GM21825 (cell line): ENCODE results near the gene CELA3B.
"Not testable (repeated sequence)": the region's sequence is repeated elsewhere in the genome, so short reads cannot be mapped to it uniquely, and the experiment has no call there.

ENCODE experiments used
- ATAC-seq: cut with Tn5 transposase; IDR thresholded peaks from one replicate; pipeline ENCODE4 v1.9.1; 2021; ENCODE audit warnings: mild to moderate bottlenecking, moderate library complexity; ENCODE audit not compliant: unreplicated experiment

CELA3B gene

GRCh38 chr1:21974699-21975098 lies 2.1 kb upstream of the CELA3B start:
- ATAC-seq: not testable (repeated sequence)

- not testable (repeated sequence) for ATAC-seq
Observed at GRCh38 chr1:21975296-21975695, 1.5 kb upstream of the CELA3B start.

- ATAC-seq: not testable (repeated sequence)
Observed at GRCh38 chr1:21978209-21978608, 1.4 kb downstream of the CELA3B start.

DNA sequence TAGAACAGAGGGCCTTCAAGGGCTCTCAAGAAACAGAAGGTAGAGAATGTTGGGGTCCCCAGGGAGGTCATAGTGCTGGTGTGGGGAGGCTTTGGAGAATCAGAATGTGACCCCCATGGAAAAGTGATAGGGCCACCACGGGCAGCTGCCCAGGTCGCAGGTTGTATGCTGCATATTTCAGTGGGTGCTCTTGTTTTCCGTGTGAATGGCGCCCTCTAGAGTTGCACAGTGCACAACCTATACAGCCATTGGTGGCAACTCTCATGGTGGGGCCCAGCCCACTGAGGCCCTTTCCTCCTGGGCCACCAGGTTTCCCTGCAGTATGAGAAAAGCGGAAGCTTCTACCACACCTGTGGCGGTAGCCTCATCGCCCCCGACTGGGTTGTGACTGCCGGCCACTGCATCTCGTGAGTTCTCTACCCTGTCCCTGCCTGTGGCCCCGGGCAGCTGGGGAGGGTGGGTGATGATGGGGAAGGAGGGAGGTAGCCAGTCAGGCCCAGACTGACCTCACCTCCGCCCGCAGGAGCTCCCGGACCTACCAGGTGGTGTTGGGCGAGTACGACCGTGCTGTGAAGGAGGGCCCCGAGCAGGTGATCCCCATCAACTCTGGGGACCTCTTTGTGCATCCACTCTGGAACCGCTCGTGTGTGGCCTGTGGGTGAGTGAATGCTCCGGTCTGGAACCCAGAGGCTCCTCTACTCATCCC lies 3.8 kb downstream of the CELA3B start:
- ATAC-seq: not testable (repeated sequence)

DNA sequence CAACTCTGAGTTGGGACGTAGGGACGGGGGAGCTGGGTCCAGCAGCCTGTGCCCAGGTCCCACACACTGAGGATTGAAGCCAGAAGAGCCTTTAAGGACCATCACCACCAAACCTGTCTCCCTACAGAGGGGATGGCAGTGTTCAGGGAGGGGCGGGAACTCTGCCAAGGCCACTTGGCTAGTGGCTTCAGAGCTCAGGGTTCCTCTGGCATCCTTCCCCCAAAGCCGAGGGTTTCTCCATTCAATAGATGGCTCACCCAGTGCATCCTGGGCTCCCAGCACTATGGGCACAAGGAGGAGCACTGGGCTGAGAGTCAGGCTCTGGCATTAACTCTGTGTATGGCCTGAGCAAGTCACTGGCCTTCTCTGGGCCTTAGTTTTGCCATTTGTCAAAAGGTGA lies 4.4 kb downstream of the CELA3B start:
- not testable (repeated sequence) for ATAC-seq

DNA sequence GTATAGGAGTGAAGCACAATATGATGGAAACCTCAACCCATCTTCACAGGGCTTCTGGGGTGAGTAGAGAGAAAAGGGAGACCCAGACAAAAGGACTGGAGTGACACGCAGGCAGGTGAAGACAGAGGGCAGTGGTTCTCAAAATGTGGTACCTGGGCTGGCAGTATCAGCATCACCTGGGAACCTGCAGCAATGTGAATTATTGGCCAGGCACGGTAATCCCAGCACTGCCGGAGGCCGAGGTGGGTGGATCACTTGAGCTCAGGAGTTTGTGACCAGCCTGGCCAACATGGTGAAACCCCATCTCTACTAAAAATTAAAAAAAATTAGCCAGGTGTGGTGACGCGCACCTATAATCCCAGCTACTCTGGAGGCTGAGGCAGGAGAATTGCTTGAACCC lies 5.3 kb downstream of the CELA3B start:
- ATAC-seq: not testable (repeated sequence)

- not testable (repeated sequence) for ATAC-seq
Observed at GRCh38 chr1:21983539-21983938, 6.7 kb downstream of the CELA3B start.

- not testable (repeated sequence) for ATAC-seq
Observed at GRCh38 chr1:21985893-21986292, 9.1 kb downstream of the CELA3B start.

GRCh38 chr1:21986386-21986785 lies 9.6 kb downstream of the CELA3B start:
- ATAC-seq: not testable (repeated sequence)

DNA sequence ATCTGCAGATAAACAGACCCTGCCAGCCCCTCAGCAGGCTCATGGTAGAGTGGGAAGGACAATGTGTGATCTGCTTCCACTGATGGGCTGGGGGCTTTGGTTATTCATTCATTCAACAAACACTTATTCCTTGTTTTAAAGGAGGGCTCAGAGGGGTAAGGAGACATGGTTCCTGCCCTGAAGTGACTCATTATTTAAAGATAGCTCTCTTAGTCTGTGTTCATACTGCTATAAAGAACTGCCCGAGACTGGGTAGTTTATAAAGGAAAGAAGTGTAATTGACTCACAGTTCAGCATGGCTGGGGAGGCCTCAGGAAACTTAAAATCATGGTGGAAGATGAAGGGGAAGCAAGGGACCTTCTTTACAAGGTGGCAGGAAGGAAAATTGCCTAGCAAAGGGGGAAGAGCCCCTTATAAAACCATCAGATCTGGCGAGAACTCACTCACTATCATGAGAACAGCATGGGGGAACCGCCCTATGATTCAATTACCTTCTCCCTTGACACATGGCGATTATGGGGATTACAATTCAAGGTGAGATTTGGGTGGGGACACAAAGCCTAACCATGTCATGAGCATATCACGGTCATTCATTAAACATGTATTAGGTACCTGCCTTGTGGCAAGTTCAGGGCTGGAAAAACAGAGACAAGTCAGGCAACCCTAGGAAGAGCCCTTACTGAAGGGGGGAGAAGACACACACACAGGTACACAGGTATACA lies 13.0 kb downstream of the CELA3B start:
- ATAC-seq: not testable (repeated sequence)

DNA sequence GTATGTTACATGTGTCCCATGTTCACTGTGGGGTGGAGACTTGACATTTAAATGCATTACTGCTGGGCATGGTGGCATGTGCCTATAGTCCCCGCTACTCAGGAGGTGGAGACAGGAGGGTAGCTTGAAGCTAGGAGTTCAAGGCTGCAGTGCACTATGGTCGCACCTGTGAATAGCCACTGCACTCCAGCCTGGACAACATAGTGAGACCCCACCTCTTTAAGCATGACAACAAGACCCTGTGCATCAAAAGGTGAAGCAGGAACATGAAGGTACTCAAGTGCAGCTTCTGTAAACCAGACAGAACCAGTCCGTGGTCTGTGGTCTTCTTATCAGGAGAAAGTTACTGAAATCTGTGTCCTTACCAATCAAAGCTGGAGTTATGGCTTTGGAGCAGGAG lies 15.4 kb downstream of the CELA3B start:
- not testable (repeated sequence) for ATAC-seq

GRCh38 chr1:21994716-21995115 lies 17.9 kb downstream of the CELA3B start:
- not testable (repeated sequence) for ATAC-seq

GRCh38 chr1:21996663-21996970 lies 19.8 kb downstream of the CELA3B start:
- not testable (repeated sequence) for ATAC-seq

DNA sequence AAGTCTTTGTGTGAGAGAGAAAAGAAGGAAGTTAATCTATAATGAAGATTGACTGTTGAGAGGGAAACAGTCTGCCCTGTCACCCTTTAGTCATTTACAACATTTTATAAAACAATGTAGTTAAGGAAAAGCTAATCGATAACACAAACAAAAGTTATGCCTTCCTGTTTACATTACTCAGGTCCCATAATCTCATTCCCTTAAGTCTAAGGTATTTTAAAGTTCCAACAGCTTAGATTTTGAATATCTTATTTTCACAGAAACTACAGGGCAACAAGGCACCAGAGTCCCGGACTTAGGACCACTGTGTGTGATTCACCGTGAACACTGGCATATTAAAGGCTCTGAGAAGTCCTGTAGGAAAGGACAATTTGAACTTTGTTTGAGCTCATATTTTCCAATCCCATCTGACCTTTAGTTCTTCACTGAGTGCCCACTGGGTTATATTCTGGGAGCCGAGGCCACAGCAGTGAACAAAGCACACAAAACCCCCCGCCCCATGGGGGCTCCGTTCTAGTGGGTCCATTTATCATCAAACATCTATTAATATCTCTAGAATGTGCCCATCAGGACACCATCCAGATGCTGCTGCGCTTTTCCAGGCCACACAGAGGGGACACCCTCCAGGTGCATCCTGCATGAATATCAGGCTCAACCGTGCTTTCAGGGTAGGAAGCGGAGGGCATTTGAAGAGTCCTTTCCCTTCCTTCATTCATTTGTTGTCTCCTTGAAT lies 21.2 kb downstream of the CELA3B start:
- not testable (repeated sequence) for ATAC-seq

- ATAC-seq: not testable (repeated sequence)
Observed at GRCh38 chr1:21998624-21999294, 21.9 kb downstream of the CELA3B start.

GRCh38 chr1:21999645-22000044 lies 22.8 kb downstream of the CELA3B start:
- ATAC-seq: not testable (repeated sequence)

DNA sequence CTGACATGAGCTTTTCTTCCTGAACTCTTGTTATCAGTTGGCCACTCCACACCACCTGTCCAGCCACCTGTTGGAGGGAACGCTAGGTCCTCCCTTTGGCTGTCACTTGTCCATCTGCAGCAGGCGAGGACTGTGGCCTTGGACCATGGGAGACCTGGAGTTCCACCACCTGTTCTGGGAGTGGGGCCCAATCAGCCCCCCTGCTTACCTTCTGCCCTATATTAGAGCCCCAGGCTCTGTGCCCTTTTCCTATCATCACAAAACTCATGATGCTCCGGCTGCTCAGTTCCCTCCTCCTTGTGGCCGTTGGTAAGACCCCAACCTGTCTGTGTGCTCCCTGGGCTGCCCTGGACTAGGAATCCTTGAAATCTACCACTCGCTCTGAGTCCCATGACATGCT lies 24.6 kb downstream of the CELA3B start, which contains the start of gene CELA3A:
CELA3A (plus strand) TSS at position 249 of the 400 bp plus-strand sequence; CDS start at position 267, 18 bp downstream.
- ATAC-seq: no peak

DNA sequence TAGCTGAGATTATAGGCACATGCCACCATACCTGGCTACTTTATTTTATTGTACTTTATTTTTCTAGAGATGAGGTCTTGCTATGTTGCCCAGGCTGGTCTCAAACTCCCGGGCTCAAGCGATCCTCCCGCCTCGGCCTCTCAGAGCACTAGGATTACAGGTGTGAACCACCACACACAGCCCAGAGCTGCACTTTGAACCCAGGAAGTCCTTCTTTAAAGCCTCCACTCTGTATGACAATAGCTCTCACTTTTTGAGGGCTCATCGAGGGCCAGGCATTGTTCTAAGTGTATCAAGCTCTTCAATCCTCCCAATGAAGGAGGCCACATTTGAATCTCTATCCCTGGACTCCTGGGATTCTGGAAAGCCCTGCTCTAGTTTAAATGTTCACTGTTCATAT lies 25.6 kb downstream of the CELA3B start:
- not testable (repeated sequence) for ATAC-seq

- not testable (repeated sequence) for ATAC-seq
Observed at GRCh38 chr1:22002875-22003274, 26.1 kb downstream of the CELA3B start.

- ATAC-seq: not testable (repeated sequence)
Observed at GRCh38 chr1:22003959-22004358, 27.1 kb downstream of the CELA3B start.
